Renal cortical epithelial cell (primary cell): Measurements from ENCODE around the gene GSE1. TPM values are rescaled to one million over a fixed set of nuclear protein-coding genes. Genes with fewer than 3 reads are reported as not detected.

Experiments used
- DNase-seq: peaks from one replicate; pipeline ENCODE4 v3.0.0-alpha.2; 2011; ENCODE audit warnings: low read depth
- total RNA-seq: library from RNA; depleted of rRNA; stranded (reverse); fragments of >200 nt; gene quantifications from 2 replicates; pipeline ENCODE4 v1.2.3, GENCODE V29; 2014

Gene GSE1
- total RNA-seq, 1 donor from 2014 or later = 44.6 TPM

DNA sequence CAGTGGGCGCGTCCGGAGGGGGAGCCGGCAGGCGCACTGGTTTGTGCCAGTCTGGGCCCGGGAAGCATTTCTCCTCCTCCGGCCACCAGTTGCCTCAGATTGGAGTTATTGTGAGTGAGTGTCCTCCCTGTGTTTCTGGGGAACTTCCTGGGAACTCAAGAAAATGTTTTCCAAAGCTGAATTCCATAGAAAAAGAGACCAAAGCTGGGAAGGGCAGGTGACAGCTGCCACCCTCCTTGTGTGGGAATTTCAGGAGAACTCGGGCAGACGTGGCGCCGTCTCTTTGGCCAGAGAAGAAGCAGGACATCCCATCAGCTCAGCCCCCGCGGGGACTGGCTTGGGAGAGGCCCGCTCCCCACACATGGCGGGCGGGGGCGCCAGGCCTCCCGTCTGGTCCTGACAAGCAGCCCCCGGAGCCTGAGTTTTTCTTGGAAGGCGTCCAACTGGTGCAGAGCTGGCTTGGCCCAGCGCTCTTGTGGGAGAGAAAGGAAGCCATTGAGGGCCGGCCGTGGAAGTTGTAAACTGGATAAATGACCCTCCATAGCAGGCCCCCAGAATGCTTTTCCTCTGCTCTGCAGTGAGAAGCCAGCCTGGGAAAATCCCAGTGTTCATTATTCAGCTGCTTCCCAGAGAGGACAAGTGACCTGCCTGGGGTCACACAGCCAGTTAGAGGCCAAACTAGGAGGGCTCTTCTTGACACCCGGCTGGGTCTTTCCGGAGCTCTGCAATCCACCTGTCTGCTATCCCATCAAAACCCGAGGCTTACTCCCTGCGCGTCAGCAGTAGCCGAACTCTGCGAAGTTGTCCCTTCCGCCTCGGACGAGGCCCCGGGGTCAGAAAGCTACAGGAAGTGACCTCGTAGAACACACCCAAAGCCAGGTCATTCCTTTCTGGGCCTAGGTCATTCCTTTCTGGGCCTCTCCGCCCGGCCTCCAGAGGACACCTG is 39.2 kb upstream of the GSE1 start:
- no peak for DNase-seq

DNA sequence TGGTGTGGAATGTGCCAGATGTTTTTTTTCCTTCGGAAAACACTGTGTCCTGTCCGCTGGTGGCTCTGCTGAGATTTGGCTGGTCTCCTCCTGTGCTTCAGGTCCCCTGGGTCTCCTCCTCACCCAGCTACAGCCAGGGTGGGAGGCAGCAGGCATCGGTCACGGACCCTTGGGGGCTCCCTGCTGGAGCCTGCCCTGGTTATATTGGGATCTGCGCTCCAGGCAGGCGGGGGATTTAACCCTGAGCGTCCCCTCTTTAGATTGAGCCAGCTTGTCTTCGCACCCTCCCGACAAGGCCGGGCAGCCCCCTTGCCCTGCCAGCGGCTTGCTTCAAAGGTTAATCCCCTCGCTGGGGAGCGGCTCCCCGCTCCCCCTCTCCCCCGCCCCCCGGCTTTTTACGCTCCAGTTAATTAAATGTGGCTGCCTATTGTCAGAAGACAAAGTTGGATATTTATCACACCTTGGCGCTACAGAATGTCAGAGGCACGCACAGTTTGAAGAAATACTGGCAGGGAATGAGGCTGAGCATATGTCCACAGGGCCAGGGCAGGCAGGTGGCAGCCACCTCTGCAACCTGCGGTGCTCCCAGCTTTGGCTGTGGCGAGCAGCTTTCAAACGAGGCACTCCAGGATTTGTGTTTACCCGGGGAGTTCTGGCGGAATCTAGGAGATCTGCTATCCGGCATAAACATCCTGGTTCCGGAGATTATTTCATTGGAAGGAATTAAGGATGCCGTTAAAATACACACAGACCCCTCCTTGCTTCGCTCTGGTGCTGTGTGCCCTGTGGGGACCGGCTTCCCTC is 38.2 kb upstream of the GSE1 start:
- DNase-seq = no peak

DNA sequence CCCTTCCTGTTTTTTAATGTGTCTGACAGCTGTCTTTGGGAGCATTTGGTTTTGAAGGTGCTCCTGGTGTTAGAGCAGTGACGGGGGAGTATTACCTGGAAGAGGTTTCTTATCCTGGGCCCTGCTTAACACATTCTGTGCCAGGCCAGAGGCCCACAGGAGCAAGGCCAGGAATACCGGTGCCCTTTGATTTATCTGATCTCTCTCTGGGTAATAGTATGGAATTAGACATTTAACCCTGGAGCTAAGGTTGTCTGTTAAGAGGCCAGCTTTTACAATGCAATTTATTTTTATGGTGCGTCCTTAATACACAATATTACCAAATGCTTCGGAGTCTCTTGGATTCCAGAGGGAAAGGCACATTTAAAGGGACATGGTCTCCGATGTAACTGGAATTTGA is 37.2 kb upstream of the GSE1 start:
- no peak for DNase-seq

DNA sequence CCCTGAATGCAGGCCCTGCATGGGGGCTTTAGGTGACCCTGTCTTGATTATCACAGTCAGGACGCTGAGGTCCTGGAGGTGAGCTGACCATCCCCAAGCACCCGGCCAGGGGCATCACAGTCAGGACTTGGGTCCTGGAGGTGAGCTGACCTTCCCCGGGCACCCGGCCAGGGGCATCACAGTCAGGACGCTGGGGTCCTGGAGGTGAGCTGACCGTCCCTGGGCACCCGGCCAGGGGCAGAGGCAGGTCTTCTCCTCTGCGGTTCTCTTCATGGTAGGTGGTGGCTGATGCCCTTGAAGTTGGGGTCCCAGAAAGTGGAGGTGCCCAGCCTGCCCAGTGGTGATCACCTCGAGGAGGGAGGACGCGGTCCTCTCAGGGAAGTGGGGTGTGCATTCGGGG is 36.2 kb upstream of the GSE1 start:
- no peak for DNase-seq

DNA sequence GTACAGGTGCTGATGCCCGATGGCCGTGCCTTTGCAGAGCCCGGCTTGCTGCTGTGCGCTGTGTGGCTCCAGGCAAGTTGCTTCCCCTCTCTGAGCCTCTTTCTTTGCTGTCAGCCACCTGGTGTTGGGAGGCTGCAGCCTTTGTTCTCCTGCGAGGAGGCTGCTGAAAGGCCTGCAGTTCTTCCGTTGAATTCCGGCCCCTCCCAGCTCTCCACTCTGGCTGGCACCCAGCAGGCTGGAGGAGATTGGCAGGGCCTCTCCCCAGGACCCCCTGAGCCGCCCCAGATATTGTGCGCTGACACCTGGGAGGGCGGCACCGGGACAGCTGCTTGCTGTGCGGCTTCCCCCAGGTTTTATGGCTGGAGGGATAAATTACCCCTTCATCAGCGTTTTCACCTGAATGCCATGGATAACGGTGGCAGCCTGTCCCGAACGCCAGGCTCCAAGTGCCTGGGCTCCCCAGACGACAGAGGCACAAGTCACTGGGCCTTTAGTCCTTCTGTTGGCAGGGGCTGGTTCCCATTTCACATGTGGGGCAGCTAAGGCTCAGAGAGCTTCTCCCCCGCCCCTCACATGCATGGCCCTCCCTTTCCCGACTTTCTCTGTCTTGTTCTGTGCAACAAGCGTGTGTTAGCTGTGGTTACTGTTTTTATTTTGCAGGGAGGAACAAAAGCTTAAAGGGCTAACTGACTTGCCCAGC is 35.1 kb upstream of the GSE1 start:
- no peak for DNase-seq

DNA sequence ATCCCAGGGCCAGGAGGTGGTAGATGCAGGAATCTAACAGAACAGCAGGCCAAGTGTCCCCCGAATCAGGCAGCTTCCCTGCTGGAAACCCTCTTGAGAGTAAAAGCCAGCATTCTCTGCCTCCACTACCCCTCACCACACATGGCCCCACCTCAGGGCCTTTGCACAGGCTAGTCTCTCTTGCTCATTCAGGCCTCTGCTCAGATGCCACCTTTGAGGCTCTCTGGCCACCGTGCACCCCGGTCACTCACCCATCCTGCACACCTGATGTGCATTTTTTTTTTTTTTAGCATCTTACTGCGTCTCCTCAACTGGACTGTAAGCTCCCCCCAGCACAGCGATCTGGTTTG is 34.5 kb upstream of the GSE1 start:
- DNase-seq = no peak

DNA sequence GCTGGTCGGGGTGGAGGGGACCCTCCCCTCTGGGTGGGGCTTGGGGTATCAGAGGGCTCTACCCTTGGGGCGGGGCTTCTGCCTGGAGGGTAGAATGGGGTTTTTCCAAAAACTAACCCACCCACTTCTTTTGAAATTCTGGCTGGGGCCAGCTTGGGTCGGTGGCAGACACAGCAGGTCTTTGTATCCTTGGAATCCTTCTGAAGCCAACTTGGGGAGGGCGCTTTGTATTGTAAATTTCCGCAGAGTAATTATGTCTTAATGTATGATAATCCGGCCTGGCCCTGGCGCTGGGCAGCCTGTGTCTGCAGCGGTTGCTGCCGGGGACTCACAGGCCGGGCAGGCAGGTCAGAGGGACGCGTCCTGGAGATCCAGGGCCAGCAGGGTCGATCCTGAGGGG is 33.9 kb upstream of the GSE1 start:
- no peak for DNase-seq

DNA sequence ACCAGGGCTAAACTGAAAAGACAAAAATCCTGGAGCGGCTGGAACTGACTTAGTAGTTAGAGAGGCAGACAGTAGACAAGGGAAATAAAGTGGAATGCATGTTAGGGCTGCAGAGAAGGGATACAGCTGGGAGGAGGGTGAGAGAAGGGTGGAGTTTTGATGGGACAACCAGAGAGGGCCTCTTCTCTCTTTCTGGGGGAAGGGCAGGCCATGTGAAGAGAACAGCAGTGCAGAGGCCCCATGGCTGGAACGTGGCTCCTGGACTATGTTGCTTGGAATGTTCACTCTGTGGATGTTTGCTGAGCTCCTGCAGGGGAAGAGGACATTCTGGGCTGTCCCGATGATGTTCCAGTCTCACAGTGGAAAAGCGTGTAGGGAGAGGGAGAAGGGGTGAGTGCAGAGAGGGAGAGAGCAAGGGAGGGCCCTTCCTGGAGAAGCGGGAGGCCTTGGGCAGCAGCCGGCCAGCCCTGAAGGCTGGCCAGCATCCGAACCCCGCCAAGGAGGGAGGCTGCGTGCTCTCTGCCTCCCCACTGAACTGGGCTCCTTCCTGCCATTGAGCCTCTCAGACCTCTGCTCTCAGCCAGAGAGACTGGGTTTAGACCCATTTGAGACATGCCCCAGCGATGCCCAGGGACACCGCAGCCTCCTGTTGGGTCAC is 33.1 kb upstream of the GSE1 start:
- DNase-seq = no peak

DNA sequence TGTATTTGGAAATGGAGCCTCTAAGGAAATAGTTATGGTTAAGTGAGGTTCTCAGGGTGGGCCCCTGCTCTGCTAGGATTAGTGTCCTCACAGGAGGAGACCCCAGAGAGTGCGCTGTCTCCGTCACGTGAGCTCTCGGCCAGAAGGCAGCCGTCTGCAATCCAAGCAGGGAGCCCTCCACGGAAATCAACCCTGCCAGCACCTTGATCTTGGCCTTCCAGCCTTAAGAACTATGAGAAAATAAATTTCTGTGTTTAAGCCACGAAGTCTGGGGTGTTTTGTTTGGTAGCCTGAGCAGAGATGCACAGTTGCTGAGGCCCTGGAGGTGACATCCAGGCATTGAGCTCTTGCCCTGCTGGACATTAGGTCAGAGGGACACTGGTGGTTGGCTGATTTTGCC is 32.4 kb upstream of the GSE1 start:
- no peak for DNase-seq

DNA sequence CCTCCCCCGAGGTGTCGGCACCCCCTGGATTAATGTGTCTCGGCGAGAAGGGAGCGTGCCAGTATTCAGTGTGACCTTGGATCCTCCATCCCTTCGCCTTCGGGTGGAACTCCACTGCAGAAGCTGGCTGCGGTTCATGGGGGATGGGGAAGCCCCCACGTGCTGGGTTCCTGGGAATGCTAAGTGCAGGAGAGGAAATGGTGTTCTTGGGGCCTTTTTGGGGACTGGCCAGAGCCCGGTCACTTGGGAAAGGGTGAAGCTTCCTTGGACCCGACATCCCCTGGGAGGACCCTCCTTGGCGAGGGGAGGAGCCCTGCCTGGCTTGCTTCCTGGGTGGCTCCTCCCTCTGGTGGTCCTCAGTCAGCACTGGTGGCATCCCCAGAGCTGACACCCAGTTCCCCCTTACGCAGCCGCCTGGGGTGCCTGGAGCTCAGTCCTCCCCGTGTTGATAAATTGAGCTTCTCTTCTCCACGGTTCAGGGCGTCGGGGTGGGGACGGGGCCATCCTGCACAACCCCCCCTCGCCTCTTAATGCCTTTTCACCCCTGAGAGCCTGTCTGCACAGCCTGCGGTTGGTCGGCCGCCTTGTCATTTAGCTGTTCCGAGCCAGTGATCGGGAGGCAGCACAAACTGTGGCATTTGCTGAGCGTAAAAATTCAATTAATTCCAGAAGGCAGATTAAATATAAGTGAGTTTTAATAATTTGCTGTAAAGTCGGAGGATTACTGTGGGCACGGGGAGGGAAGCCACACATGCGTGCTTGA is 30.7 kb upstream of the GSE1 start:
- no peak for DNase-seq

DNA sequence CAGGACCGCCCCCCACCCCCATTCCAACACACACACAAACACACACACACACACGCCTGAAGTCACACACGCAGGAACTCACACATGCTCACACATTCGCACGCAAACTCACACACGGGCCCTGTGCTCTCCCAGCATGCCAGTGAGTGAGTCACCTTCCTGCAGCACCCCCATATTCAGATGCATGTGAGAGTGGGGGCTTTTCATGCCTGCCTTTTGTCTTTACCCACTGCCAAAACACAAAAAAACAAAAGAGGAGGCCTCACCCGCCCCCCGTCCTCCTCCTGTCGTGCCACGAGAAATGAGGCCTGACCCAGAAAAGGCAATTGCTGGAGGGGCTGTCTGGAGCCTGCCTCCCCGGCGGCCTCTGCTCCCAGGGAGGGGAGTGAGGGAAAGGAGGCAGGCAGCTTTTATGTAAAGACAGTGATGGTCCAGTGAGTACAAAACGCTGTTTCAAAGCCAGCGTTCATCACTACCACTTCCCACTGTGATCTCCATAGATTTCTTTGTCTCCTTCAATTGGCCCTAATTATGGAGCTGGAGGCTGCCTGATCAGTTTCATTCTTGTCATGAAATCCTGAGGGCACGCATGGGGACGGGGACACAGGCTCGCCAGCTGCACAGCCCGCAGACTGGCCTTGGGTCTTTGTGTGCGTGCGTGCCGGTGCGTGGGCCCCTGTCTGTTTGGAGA is 29.5 kb upstream of the GSE1 start:
- DNase-seq = no peak

DNA sequence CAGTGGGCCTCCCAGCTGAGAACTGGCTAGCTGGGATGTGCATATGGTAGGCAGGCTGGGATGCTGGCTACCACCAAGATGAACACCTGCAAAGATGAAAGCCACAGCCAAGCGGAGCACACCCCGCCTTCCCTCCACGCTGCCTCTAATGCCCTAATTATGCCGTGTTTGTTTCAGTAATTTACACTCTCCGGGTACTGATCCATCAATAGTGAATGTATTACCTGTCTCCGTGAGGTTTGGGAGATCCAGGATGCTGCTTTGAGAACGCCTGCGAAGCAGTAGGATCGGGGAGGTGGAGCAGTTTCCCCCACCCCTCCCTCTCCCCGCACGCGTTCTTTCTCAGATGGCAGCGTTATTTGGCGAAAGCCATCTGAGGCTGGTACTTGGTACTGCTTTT is 28.9 kb upstream of the GSE1 start:
- DNase-seq = no peak

DNA sequence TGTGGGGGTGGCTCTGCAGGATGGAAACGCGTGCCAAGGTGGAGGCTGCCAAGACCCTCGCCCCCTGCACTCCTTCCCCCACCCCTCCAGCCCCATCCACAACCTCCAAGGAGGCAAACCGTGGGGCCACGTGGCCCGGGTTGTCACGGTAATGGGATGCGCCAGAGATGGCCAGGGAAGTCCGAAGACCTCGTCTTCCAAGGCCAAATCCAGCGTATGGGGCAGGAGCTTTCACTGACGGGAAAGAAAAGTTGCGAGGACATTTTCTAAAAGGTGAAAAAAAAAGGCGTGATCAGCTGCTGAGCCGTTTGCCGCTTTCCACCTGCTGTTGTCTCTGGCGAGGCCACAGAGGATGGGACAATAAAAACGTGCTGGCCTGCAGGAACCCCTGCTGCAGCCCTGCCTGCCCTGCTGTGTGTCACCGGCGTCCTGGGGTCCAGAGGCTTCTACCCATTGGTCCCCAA is 28.3 kb upstream of the GSE1 start:
- DNase-seq = no peak

DNA sequence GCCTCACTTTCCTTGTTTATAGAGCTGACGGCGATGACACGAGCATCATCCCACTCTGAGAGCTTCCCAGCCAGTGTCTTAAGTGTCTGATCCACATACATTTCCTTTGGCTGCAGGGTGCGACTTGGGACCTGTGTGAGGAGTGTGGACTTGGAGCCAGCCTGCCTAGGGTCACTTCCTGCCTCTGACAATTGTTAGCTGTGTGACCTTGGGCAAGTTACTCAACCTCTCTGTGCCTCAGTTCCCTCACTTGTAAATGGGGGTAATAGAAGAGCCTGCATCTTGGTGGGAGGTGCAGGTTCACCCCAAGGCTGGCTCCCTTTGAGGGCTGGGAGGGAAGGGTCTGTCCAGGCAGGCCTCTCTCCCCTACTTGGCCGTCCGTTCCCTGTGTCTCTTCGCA is 27.4 kb upstream of the GSE1 start:
- DNase-seq = no peak

DNA sequence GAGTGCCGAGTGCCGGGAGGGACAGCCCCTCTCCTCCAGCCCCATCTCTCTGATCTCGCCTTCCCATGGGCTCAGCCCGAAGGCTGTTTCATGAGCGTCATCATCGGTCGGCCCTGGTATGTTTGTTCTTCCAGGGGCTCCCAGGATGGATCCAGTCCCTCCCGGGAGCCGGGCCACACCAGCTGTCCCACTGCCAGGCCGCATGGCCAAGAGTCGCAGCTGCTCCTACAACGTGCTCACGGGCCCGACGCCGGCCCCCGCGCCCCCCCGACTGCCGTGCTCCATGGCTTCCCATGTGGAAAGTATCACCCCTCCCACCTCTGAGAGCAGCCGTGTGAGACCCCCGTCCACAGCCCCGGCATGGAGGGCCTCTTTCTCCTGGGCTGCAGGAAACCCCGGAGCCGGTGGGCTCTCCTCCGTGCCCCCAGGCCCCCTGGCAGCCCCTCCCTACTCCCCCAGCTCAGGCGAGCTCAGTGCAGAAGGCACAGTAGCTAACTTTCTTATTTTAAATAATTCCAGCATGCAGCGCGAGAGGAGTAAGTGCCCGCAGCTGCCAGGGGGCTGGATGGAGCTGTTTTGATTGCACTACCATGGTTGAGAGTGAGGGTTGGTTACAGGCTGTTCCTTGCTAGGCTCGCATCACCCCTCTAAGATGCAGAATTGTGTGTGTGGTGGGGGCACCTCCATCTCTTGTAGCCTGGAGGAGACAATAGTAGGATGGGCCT is 26.6 kb upstream of the GSE1 start:
- DNase-seq = no peak

DNA sequence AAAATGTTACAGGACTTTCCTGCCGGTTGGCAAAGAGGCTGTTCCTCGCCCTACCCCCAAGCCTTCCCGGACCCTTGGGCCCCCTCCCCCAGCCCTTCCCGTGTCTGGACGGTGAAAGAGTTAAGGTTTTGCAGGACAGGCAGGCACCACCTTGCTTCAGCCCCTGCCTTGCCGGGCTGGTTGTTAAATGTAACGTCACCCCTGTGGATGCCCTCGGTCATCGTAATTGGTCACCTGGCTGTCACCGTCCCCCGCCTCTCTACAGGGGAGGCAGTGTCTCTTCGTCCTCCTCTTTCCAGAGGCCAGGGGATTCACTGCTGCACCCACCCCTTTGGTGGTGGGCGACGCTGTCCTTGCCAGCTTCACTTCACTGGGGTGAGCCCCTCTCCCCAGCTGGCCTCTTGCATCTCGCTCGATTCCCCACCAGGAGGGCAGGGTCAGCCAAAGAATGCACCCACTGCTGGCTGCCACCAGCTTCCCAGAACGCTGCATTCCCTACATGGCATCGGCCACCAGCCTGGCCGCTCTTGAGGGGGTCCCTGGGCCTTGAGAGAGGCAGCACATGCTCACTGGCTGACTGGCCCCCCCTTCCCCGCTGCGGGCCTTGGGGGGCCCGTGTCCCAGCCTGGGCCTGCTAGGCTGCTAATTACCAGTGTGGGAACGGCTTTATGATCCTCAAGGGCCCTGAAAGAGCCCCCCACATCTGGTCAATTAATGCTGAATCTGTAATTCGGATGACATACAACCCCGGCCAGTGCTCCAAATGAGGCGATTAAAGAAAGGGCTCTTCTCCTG is 25.2 kb upstream of the GSE1 start:
- no peak for DNase-seq

DNA sequence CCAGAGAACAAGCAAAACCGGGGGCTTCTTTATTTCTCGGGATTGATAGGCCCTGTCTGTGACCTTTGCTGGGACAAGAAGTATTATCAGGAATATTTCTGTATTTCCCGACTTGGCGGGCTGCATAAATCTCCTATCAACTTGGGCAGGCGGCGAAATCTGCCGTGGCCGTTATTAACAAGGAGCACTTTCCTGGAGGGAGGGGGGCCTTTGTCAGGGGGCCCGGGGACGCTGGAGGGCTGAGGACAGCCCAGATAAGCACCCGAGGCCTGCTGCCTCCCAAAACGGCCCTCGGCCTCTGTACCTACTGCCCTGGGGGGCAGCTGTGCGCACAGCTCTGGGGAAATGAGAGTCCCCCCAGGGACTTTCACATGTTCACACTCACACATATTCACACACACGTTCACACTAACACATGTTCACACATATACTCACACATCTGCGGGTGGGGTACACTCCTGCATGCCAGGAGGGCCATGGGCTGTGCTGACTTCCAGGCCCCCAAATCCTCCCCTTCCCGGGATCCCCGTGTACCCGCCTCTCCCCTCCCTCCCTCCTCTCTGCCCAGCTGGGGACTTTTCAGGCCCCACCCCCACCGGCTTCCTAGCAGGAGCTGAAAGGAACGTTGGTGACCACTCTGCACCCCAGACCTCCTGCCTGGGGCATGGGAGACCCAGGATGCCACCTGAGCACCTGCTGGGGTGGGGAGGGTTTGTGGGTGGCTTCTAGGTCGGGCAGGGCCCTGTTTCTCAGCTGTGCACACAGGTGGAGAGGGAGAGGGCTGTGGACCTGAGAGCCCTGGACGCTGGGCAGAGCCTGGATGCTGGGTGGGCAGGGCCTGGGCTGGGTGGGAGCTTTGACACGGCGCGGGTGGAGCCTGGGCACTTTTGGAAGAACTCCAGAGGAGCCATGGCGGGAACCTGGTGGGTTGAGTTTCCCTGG is 24.3 kb upstream of the GSE1 start:
- DNase-seq = no peak
